ENCODE measurements around the gene EGFL7. TPM values are rescaled to one million over a fixed set of nuclear protein-coding genes. Genes with fewer than 3 reads are reported as not detected.

Gene EGFL7
- total and polyA plus RNA-seq, 2 donors (not counting 1 experiment from before 2014, with no cell fraction given), result 4.2 to 7.9 TPM

DNA sequence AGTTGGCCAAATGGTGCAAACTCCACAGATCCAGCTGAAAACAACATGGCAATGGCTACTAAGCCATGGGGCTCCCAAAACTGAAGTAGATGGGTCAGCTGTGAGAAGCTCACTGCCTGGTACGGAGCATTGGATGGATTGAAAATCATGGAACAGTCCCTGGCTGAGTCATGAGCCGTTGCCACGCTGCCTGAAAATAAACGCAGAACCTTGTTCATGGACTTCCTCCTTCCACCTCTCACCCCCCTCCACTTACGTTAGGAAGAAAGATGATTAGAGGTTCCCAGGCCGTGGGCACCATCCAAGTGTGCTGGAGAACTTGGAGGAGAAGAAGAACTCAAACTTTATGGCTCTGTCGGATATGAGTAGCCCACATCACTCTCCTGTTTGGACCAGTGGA lies 42.8 kb downstream of the EGFL7 start:
- Histone ChIP-seq H3K4me1 (ENCODE audit: control insufficient read depth, extremely low read depth, insufficient read depth, low read length) (no peaks in the 10 kb centered on the region), H3K9me3 (ENCODE audit: control insufficient read depth, insufficient read depth, low read depth, low read length) (no peaks in the 10 kb centered on the region), H3K4me3 (replicated peaks in 1 of 4; ENCODE audit: control extremely low read depth in 1 of 4, insufficient read depth in 1 of 4, low read depth in 3 of 4, low read length in 4 of 4) (no peak overlapping the region), H3K79me2 (ENCODE audit: control insufficient read depth, insufficient read depth, low read length) (no peaks in the 10 kb centered on the region), H4K20me1 (ENCODE audit: control insufficient read depth, extremely low read depth, insufficient read depth, low read length) (no peaks in the 10 kb centered on the region), H3K27ac (ENCODE audit: insufficient read depth, low read length) (no peak overlapping the region), H3K4me2 (ENCODE audit: extremely low read depth, insufficient read depth, low read length) (no peak overlapping the region), H3K9ac (ENCODE audit: insufficient read depth, low read length) (no peak overlapping the region), H2AFZ (ENCODE audit: low read length) (no peak overlapping the region), H3K36me3 (ENCODE audit: control insufficient read depth, insufficient read depth, low read length) (no peaks in the 10 kb centered on the region), H3K27me3 (ENCODE audit: control insufficient read depth, insufficient read depth, low read length) (peaks cover 10% of the 10 kb centered on the region)
- TF ChIP-seq EZH2 (IDR thresholded peaks at IDR 0.05; ENCODE audit: low read length, missing control alignments), result no peak
- DNase-seq (ENCODE audit: low read depth in 2 of 2), result no peak

DNA sequence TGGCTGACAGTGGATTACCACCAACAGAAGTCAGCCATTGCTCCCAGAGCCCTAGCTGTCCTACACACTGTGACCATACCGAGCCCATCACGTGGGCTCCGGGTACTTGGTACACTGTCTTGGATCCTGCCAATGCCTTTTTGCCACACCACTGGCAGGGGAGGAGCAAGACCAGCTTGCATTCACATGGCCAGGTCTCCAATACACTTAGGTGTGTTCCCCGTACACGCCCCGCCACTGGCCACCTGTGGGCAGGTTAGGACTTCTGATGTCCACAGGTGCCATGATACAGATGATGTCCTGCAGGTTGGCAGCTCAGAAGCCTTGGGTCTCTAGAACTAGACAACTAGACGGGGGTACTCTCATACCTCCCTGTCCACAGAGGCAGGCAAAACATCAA lies 44.3 kb downstream of the EGFL7 start:
- Histone ChIP-seq H2AFZ (ENCODE audit: low read length) (no peak overlapping the region), H3K9ac (ENCODE audit: insufficient read depth, low read length) (no peak overlapping the region), H3K27ac (ENCODE audit: insufficient read depth, low read length) (no peak overlapping the region), H3K4me3 (replicated peaks in 1 of 4; ENCODE audit: control extremely low read depth in 1 of 4, insufficient read depth in 1 of 4, low read depth in 3 of 4, low read length in 4 of 4) (no peak overlapping the region), H3K9me3 (ENCODE audit: control insufficient read depth, insufficient read depth, low read depth, low read length) (no peaks in the 10 kb centered on the region), H3K4me1 (ENCODE audit: control insufficient read depth, extremely low read depth, insufficient read depth, low read length) (no peaks in the 10 kb centered on the region), H4K20me1 (ENCODE audit: control insufficient read depth, extremely low read depth, insufficient read depth, low read length) (no peaks in the 10 kb centered on the region), H3K36me3 (ENCODE audit: control insufficient read depth, insufficient read depth, low read length) (no peaks in the 10 kb centered on the region), H3K27me3 (ENCODE audit: control insufficient read depth, insufficient read depth, low read length) (no peaks in the 10 kb centered on the region), H3K4me2 (ENCODE audit: extremely low read depth, insufficient read depth, low read length) (no peak overlapping the region), H3K79me2 (ENCODE audit: control insufficient read depth, insufficient read depth, low read length) (no peaks in the 10 kb centered on the region)
- TF ChIP-seq, protein P1, sequence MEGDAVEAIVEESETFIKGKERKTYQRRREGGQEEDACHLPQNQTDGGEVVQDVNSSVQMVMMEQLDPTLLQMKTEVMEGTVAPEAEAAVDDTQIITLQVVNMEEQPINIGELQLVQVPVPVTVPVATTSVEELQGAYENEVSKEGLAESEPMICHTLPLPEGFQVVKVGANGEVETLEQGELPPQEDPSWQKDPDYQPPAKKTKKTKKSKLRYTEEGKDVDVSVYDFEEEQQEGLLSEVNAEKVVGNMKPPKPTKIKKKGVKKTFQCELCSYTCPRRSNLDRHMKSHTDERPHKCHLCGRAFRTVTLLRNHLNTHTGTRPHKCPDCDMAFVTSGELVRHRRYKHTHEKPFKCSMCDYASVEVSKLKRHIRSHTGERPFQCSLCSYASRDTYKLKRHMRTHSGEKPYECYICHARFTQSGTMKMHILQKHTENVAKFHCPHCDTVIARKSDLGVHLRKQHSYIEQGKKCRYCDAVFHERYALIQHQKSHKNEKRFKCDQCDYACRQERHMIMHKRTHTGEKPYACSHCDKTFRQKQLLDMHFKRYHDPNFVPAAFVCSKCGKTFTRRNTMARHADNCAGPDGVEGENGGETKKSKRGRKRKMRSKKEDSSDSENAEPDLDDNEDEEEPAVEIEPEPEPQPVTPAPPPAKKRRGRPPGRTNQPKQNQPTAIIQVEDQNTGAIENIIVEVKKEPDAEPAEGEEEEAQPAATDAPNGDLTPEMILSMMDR (conservative IDR thresholded peaks at IDR 0.05 in 1 of 2, IDR thresholded peaks at IDR 0.05 in 1 of 2; ENCODE audit: low read depth in 1 of 2, low read length in 2 of 2), result no peak
- TF ChIP-seq EZH2 (IDR thresholded peaks at IDR 0.05; ENCODE audit: low read length, missing control alignments), result no peak
- DNase-seq (ENCODE audit: low read depth in 2 of 2), result no peak

DNA sequence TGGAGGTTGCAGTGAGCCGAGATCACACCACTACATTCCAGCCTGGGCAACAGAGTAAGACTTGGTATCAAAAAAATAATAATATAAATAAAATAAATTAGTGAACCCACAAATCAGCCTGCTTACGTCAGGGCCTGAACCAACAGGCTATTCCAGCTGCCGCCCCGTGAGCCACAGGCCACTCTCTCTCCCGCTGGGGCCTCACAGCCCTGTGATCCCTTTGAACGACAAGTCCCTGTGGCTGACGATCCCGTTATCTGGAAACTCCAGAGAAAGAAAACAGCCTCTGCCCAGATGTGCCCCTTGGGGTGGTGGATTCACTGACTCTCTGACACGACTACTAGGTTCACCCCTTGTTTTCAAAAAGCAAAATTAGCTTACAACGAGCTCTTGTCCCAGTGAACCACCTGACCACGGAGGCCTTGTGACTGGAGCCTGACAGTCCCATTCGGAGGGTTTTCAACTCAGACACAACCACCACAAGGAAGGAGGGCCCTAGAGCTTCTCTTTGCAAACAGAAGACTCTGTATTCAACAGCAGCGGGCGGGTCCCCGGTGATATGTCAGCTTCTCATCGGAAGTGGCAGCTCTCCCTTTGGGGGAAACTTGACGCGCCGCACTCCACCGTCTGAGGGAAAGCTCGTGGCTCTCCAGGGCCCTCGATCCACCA lies 45.3 kb downstream of the EGFL7 start:
- no peaks in the 10 kb centered on the region for H3K9me3 ChIP-seq (ENCODE audit: control insufficient read depth, insufficient read depth, low read depth, low read length)
- no peak overlapping the region for H2AFZ ChIP-seq (ENCODE audit: low read length)
- TF ChIP-seq, protein P1 (conservative IDR thresholded peaks at IDR 0.05 in 1 of 2, IDR thresholded peaks at IDR 0.05 in 1 of 2; ENCODE audit: low read depth in 1 of 2, low read length in 2 of 2), result no peak
- no peak for TF ChIP-seq EZH2 (IDR thresholded peaks at IDR 0.05; ENCODE audit: low read length, missing control alignments)
- H3K9ac ChIP-seq (ENCODE audit: insufficient read depth, low read length), result no peak overlapping the region
- no peak for DNase-seq (ENCODE audit: low read depth in 2 of 2)
- no peak overlapping the region for H3K4me3 ChIP-seq (replicated peaks in 1 of 4; ENCODE audit: control extremely low read depth in 1 of 4, insufficient read depth in 1 of 4, low read depth in 3 of 4, low read length in 4 of 4)
- no peaks in the 10 kb centered on the region for H3K79me2 ChIP-seq (ENCODE audit: control insufficient read depth, insufficient read depth, low read length)
- no peak overlapping the region for H3K27ac ChIP-seq (ENCODE audit: insufficient read depth, low read length)
- H3K4me1 ChIP-seq (ENCODE audit: control insufficient read depth, extremely low read depth, insufficient read depth, low read length), result no peaks in the 10 kb centered on the region
- H3K27me3 ChIP-seq (ENCODE audit: control insufficient read depth, insufficient read depth, low read length), result no peaks in the 10 kb centered on the region
- H4K20me1 ChIP-seq (ENCODE audit: control insufficient read depth, extremely low read depth, insufficient read depth, low read length), result no peaks in the 10 kb centered on the region
- H3K36me3 ChIP-seq (ENCODE audit: control insufficient read depth, insufficient read depth, low read length), result no peaks in the 10 kb centered on the region
- no peak overlapping the region for H3K4me2 ChIP-seq (ENCODE audit: extremely low read depth, insufficient read depth, low read length)

Data from fibroblast of lung (primary cell).